Heart right ventricle (tissue), 16 donors: ENCODE measurements around the gene MPHOSPH8. TPM values are rescaled to one million over a fixed set of nuclear protein-coding genes. Genes with fewer than 3 reads are reported as not detected.
"Not testable (repeated sequence)": the region's sequence is repeated elsewhere in the genome, so short reads cannot be mapped to it uniquely, and the experiment has no call there.

Source experiments
- ATAC-seq, 8 donors: fragments of 200-7000 bp; cut with Tn5 transposase; one replicate each; pipeline ENCODE4 v1.9.1; 2020; ENCODE audit warnings: mild to moderate bottlenecking in 8 of 8, moderate library complexity in 8 of 8, moderate number of reproducible peaks in 1 of 8
- DNase-seq, 2 donors: peaks; one replicate each; pipeline ENCODE4 v3.0.0-alpha.2; 2020
- H3K27ac ChIP-seq, 10 donors: fragments of 200-600 bp; sonication (generic) in 2 of 10; one replicate each; pipeline versions ENCODE4 v1.5.0 to v1.8.0; 2020 to 2022; ENCODE audit warnings: mild to moderate bottlenecking in 3 of 10
- H3K27me3 ChIP-seq, 7 donors: fragments of 200-600 bp; one replicate each; pipeline ENCODE4 v1.8.0; 2021 to 2022; ENCODE audit warnings: mild to moderate bottlenecking in 2 of 7
- H3K36me3 ChIP-seq, 9 donors: fragments of 200-600 bp; sonication (generic) in 1 of 9; one replicate each; pipeline versions ENCODE4 v1.5.0 to v1.8.0; 2020 to 2022; ENCODE audit warnings: mild to moderate bottlenecking in 2 of 9
- H3K4me1 ChIP-seq, 9 donors: fragments of 200-600 bp; sonication (generic) in 1 of 9; one replicate each; pipeline versions ENCODE4 v1.5.0 to v1.8.0; 2020 to 2022; ENCODE audit warnings: mild to moderate bottlenecking in 4 of 9
- H3K4me3 ChIP-seq, 10 donors: fragments of 200-600 bp; sonication (generic) in 2 of 10; one replicate each; pipeline versions ENCODE4 v1.5.0 to v1.8.0; 2020 to 2022; ENCODE audit warnings: mild to moderate bottlenecking in 7 of 10, moderate library complexity in 2 of 10
- H3K9me3 ChIP-seq, 11 donors: fragments of 200-600 bp in 10 of 11; sonication (generic) in 2 of 11; one replicate each; pipeline versions ENCODE4 v1.5.0 to v1.8.0; 2013 to 2022; ENCODE audit warnings: mild to moderate bottlenecking in 2 of 11, control low read depth in 1 of 11, moderate library complexity in 1 of 11
- CTCF ChIP-seq, 9 donors: fragments of 200-600 bp; sonication (generic) in 2 of 9; IDR thresholded peaks; one replicate each; pipeline versions ENCODE4 v1.5.0 to v1.8.0; 2021 to 2022; ENCODE audit warnings: antibody characterized with exemption in 9 of 9, mild to moderate bottlenecking in 5 of 9, moderate library complexity in 1 of 9
- WGBS, 2 donors: extraction: QIAGEN DNeasy Blood & Tissue Kit; methylation state at CpG; one replicate each; pipeline ENCODE4 v1.1.7; 2013; ENCODE audit warnings: inconsistent platforms in 1 of 2; 5-methylcytosine and 5-hydroxymethylcytosine counted together
- intact Hi-C, 10 donors: fragments of 100-400 bp; cut with DNase I; formaldehyde crosslinking; loops; one replicate each; pipeline versions ENCODE4 v1.11.1 to v1.14.2; 2022
- polyA plus RNA-seq, 2 donors: library from polyadenylated mRNA; stranded (reverse); fragments of 200-250 nt; gene quantifications; one replicate each; pipeline ENCODE4 v1.2.3, GENCODE V29; 2013
- total RNA-seq, 10 donors: library from RNA; stranded (reverse); fragmentation: NEBNext Ultra II Directional in 3 of 10; extraction: Animal tissue kit (Norgen Biotek cat#: 25700) in 3 of 10; gene quantifications; one replicate each; pipeline versions ENCODE4 v1.2.1 to v1.2.4, GENCODE V29; 2021 to 2023
- donor health status: Arrhythmogenic right ventricular cardiomyopathy.
- donor health status: ischemic (EF 13 %, LVEDD 7.1; RV severe dilation, severe dysfunction).
- donor health status: healthy with polysubstance abuse.
- donor health status: DM: no; HTN: yes; CAD: no.
- donor health status: DM: no; HTN: no; CAD: no.
- donor health status: ischemic (EF 25% LVEDD 6.9; RV normal size, moderate dysfunction).
- donor health status: ischemic (EF 25% LVEDD 5.7; RV mildly dilated, moderate dysfunction).
- donor health status: healthy.
- donor health status: DM: yes; HTN: yes; CAD: no.
- donor health status: Ischemic cardiomyopathy.
- donor health status: ischemic (EF 35%, LVEDD 5.7; RV mildly dilated, moderate dysfunction).
- donor health status: nonischemic (EF 11% LVEDD 7.7; RV severe dilation, severe dysfunction).
- donor health status: DM: yes; HTN: yes; CAD: no.
- donor health status: PGD.
- donor health status: ischemic (EF 29% LVEDD 5.4; RV normal size, mild dysfunction).
- donor health status: nonischemic (EF 23%, LVEDD 6.1; RV moderate dilation, normal function).

The MPHOSPH8 gene
- total and polyA plus RNA-seq, 12 donors, result 13.3 to 50.5 (median 31.0) TPM

- intact Hi-C loops, result no loop called here
- Histone ChIP-seq H3K36me3 (peaks cover 0 to 34% (median 6%) of the 10 kb centered on the region in 9 donors), H3K4me3 (no peak overlapping the region), H3K9me3 (no peaks in the 10 kb centered on the region), H3K4me1 (no peaks in the 10 kb centered on the region), H3K27me3 (no peaks in the 10 kb centered on the region), H3K27ac (no peak overlapping the region)
- ATAC-seq, result no peak
- no peak for TF ChIP-seq CTCF (IDR thresholded peaks at IDR 0.05)
- no peak for DNase-seq
- 94 to 96% methylated on average over 7 of the region's 7 CpGs for WGBS, 2 donors
These were observed 47.3 kb downstream of the MPHOSPH8 start for GRCh38 chr13:19680751-19681150.

DNA sequence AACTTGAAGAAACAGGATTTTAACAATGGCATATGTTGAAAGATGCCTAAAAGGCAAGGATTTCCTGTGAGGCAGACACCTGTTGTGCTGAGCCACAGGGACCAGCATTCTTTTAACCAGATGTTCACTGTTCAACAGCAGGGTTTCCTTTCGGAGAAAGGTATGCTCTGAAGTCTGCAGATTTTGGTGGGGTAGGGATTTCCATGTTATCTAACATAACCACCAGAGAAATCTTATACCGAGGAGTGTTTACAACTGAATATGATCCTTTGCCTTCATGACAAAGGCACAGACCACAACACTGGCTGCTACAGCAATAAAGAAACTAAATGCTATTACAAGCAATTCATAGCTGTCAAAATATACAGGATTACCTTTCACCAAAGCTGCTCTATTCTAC, 48.1 kb downstream of the MPHOSPH8 start:
- Histone ChIP-seq H3K4me3 (no peak overlapping the region), H3K4me1 (no peaks in the 10 kb centered on the region), H3K9me3 (no peaks in the 10 kb centered on the region), H3K27ac (no peak overlapping the region), H3K27me3 (no peaks in the 10 kb centered on the region), H3K36me3 (peaks cover 0 to 26% (median 5%) of the 10 kb centered on the region in 9 donors)
- intact Hi-C loops, result no loop called here
- TF ChIP-seq CTCF (IDR thresholded peaks at IDR 0.05), result no peak
- WGBS, 2 donors, result 80 to 85% methylated on average over 2 of the region's 2 CpGs
- no peak for ATAC-seq
- no peak for DNase-seq

DNA sequence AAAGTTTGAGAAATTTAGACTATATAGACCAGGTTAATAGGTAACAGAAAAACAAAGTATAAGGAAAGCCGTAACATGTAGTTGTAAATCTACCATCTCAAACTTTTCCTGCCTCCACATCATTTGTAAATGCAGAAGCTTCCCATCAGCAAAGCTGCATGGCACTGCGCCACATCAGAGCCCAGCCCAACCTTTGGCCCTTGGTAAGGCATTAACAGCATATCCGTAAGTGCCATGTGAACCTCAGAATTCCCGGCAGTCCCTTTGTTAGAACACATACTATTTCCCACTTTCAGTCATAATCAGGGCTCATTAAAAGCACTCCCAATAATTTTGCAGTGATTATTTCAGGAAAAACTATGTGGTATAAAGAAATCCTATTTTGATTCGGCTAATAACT, 51.6 kb downstream of the MPHOSPH8 start:
- TF ChIP-seq CTCF (IDR thresholded peaks at IDR 0.05), result no peak
- Histone ChIP-seq H3K4me1 (no peaks in the 10 kb centered on the region), H3K27ac (no peak overlapping the region), H3K36me3 (peaks cover 0 to 22% (median 0%) of the 10 kb centered on the region in 9 donors), H3K9me3 (no peaks in the 10 kb centered on the region), H3K4me3 (no peak overlapping the region), H3K27me3 (no peaks in the 10 kb centered on the region)
- ATAC-seq, result no peak
- whole genome bisulfite sequencing, 2 donors, result 61 to 69% methylated on average over 5 of the region's 5 CpGs
- intact Hi-C loops, result no loop called here
- no peak for DNase-seq

DNA sequence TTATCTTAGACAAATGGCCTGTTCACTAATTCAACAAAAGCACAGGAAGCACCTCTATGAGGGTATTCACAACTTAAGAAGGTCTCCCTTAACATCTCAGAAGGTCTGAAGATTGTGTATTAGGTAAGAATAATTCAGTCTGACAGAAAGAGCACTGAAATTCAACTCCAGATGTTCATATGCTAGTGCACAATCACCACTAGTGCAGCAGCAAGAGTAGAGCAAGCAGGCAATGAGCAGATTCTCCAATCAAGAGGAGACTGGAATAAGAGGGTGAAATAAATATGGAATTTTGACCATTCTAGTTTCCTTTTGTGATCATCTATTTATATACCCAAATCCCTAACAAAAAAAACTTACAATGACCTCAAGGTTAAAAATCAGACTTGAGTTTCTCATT, 52.0 kb downstream of the MPHOSPH8 start:
- TF ChIP-seq CTCF (IDR thresholded peaks at IDR 0.05), result no peak
- Histone ChIP-seq H3K36me3 (peaks cover 0 to 26% (median 0%) of the 10 kb centered on the region in 9 donors), H3K27ac (no peak overlapping the region), H3K4me1 (no peaks in the 10 kb centered on the region), H3K4me3 (no peak overlapping the region), H3K9me3 (no peaks in the 10 kb centered on the region), H3K27me3 (no peaks in the 10 kb centered on the region)
- intact Hi-C loops, result no loop called here
- ATAC-seq (no peak), DNase-seq (no peak)

DNA sequence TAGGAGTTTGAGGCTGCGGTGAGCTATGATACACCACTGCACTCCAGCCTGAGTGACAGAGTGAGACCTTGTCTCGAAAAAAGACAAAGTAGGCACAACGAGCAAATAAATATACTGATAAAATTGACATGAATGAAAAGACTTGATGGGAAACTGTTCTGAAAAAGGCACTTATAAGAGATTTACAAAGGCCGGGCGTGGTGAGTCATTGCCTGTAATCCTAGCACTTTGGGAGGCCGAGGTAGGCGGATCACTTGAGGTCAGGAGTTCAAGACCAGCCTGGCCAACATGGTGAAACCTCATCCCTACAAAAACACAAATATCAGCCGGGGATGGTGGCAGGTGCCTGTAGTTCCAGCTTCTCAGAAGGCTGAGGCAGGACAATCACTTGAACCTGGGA, 58.0 kb downstream of the MPHOSPH8 start:
- WGBS, 2 donors, result 96 to 98% methylated on average over 8 of the region's 8 CpGs
- H3K9me3 ChIP-seq, ATAC-seq, H3K4me3 ChIP-seq, H3K27me3 ChIP-seq, H3K27ac ChIP-seq, DNase-seq, intact Hi-C loops, H3K4me1 ChIP-seq: not testable (repeated sequence)
- H3K36me3 ChIP-seq, result peaks cover 0 to 32% (median 0%) of the 10 kb centered on the region in 9 donors
